GM12878 (cell line): ENCODE results near the gene NRBP1. TPM values are rescaled to one million over a fixed set of nuclear protein-coding genes. Genes with fewer than 3 reads are reported as not detected.

Source experiments
- ATAC-seq: fragments of 200-7000 bp; cut with Tn5 transposase; 3 replicates; pipeline ENCODE4 v1.9.1; 2020; ENCODE audit warnings: mild to moderate bottlenecking, moderate library complexity
- Bru-seq: library from RNA; stranded (reverse); fragments of 400-500 nt; gene quantifications from one replicate; lab custom pipeline; 2021; lab: Mats Ljungman, UMichigan
- BruChase-seq, 2 experiments: library from RNA; stranded (reverse); fragments of 400-500 nt; gene quantifications; one replicate each; lab custom pipeline; 2021; lab: Mats Ljungman, UMichigan
- BruUV-seq: library from RNA; stranded (reverse); fragments of 400-500 nt; replicated peaks from 2 replicates; lab custom pipeline; 2021; lab: Mats Ljungman, UMichigan
- CTCF ChIA-PET: fragments of 300-600 bp; sonication (Branson Sonifier 250); formaldehyde crosslinking; extraction: SDS; loops from one replicate; lab custom pipeline; 2021; ENCODE audit warnings: inconsistent platforms; lab: Yijun Ruan, JAX
- POLR2A ChIA-PET: fragments of 350-600 bp; formaldehyde crosslinking; extraction: SDS; loops from one replicate; lab custom pipeline; 2021; ENCODE audit warnings: inconsistent platforms; lab: Charles Lee
- RAD21 ChIA-PET: fragments of 300-600 bp; sonication (Branson Sonifier 250); formaldehyde crosslinking; loops from one replicate; lab custom pipeline; 2023; ENCODE audit warnings: antibody characterized with exemption; ENCODE audit not compliant: unreplicated experiment; lab: Charles Lee
- SMC1A ChIA-PET: fragments of 300-600 bp; sonication (Branson Sonifier 250); formaldehyde crosslinking; loops from one replicate; lab custom pipeline; 2023; ENCODE audit not compliant: unreplicated experiment, uncharacterized antibody; lab: Charles Lee
- DNase-seq: peaks from one replicate; pipeline ENCODE4 v3.0.0-alpha.2; 2011; ENCODE audit warnings: low read depth, low spot score
- FAIRE-seq: peaks from 3 replicates; lab custom pipeline; 2011; peaks lifted over from hg19 to GRCh38; lab: Jason Lieb, UNC
- H2AFZ ChIP-seq: 2 replicates; pipeline ENCODE4 v1.6.0; 2011; ENCODE audit warnings: low read depth, low read length, control low read depth; ENCODE audit not compliant: control insufficient read depth
- H3K27ac ChIP-seq: 2 replicates; pipeline ENCODE4 v1.5.1; 2011; ENCODE audit warnings: control low read depth; ENCODE audit not compliant: control insufficient read depth, insufficient read depth
- H3K27me3 ChIP-seq, 2 experiments: replicated peaks in 1 of 2; 2 replicates each; pipeline versions ENCODE4 v1.6.0 to v1.6.1; 2011; ENCODE audit warnings: low read length in 1 of 2; ENCODE audit not compliant: control insufficient read depth in 2 of 2, insufficient read depth in 2 of 2
- H3K36me3 ChIP-seq, 2 experiments: 2 replicates each; pipeline ENCODE4 v1.5.1; 2011; ENCODE audit warnings: low read length in 1 of 2; ENCODE audit not compliant: control insufficient read depth in 2 of 2, insufficient read depth in 2 of 2
- H3K4me1 ChIP-seq: 2 replicates; pipeline ENCODE4 v1.6.1; 2011; ENCODE audit warnings: mild to moderate bottlenecking, low read length, moderate library complexity, mixed read lengths; ENCODE audit not compliant: control insufficient read depth, insufficient read depth
- H3K4me2 ChIP-seq: 2 replicates; pipeline ENCODE4 v1.6.0; 2011; ENCODE audit warnings: control low read depth; ENCODE audit not compliant: control insufficient read depth, insufficient read depth
- H3K4me3 ChIP-seq: fragments of 200-600 bp; sonication (generic); 2 replicates; pipeline ENCODE4 v1.5.1; 2016
- H3K79me2 ChIP-seq: 2 replicates; pipeline ENCODE4 v1.6.0; 2011; ENCODE audit warnings: low read length; ENCODE audit not compliant: control insufficient read depth, insufficient read depth
- H3K9ac ChIP-seq: 2 replicates; pipeline ENCODE4 v1.8.0; 2011; ENCODE audit warnings: low read length, control low read depth, mixed read lengths; ENCODE audit not compliant: control insufficient read depth, insufficient read depth
- H3K9me3 ChIP-seq: replicated peaks from 3 replicates; pipeline ENCODE4 v1.5.1; 2011; ENCODE audit warnings: mild to moderate bottlenecking, low read length; ENCODE audit not compliant: control insufficient read depth, insufficient read depth
- H4K20me1 ChIP-seq: 2 replicates; pipeline ENCODE4 v1.6.0; 2011; ENCODE audit not compliant: control insufficient read depth, insufficient read depth
- CBFB ChIP-seq: IDR thresholded peaks from 2 replicates; pipeline ENCODE4 v1.6.1; 2016; ENCODE audit warnings: antibody characterized with exemption, low read depth
- CREB1 ChIP-seq: IDR thresholded peaks from 2 replicates; pipeline ENCODE4 v1.6.1; 2012; ENCODE audit warnings: low read depth, mild to moderate bottlenecking, inconsistent platforms
- CREM ChIP-seq: IDR thresholded peaks from 2 replicates; pipeline ENCODE4 v1.6.1; 2014; ENCODE audit warnings: antibody characterized with exemption, low read depth
- ELK1 ChIP-seq: IDR thresholded peaks from 2 replicates; pipeline ENCODE4 v1.6.1; 2012; ENCODE audit warnings: low read depth, low read length, improper control_type of control experiment
- FOS ChIP-seq: IDR thresholded peaks from 3 replicates; pipeline ENCODE4 v1.6.1; 2011; ENCODE audit warnings: borderline replicate concordance; ENCODE audit not compliant: insufficient read length; ENCODE audit errors: extremely low read depth
- GABPA ChIP-seq: IDR thresholded peaks from 2 replicates; pipeline ENCODE4 v1.6.1; 2014; ENCODE audit warnings: antibody characterized with exemption, low read depth, mild to moderate bottlenecking, inconsistent platforms
- HDAC2 ChIP-seq: fragments of 200-600 bp; sonication (generic); IDR thresholded peaks from 2 replicates; pipeline ENCODE4 v1.6.1; 2017
- MEF2A ChIP-seq: IDR thresholded peaks from 2 replicates; pipeline ENCODE4 v1.6.1; 2011; ENCODE audit warnings: low read depth, mild to moderate bottlenecking, low read length, moderate library complexity; ENCODE audit not compliant: insufficient read depth
- NR2C1 ChIP-seq: fragments of 450-650 bp; IDR thresholded peaks from 2 replicates; pipeline ENCODE4 v1.6.1; 2017; ENCODE audit warnings: antibody characterized with exemption, mild to moderate bottlenecking, moderate library complexity
- RB1 ChIP-seq: fragments of 450-650 bp; formaldehyde crosslinking; IDR thresholded peaks from 2 replicates; pipeline ENCODE4 v1.6.1; 2017; ENCODE audit warnings: mild to moderate bottlenecking, borderline replicate concordance
- SMAD5 ChIP-seq: IDR thresholded peaks from 2 replicates; pipeline ENCODE4 v1.6.1; 2016; ENCODE audit warnings: antibody characterized with exemption, low read depth
- ZBTB40 ChIP-seq: fragments of 450-650 bp; IDR thresholded peaks from 2 replicates; pipeline ENCODE4 v1.6.1; 2016; ENCODE audit warnings: mild to moderate bottlenecking, moderate library complexity, borderline replicate concordance
- ZNF207 ChIP-seq: fragments of 450-650 bp; IDR thresholded peaks from 2 replicates; pipeline ENCODE4 v1.6.1; 2014; ENCODE audit warnings: antibody characterized with exemption, mild to moderate bottlenecking, borderline replicate concordance
- WGBS: methylation state at CpG from one replicate; pipeline ENCODE4 v1.1.6; 2016; ENCODE audit warnings: low lambda C conversion rate; ENCODE audit not compliant: insufficient replicate concordance, insufficient coverage; ENCODE audit errors: missing lambda C conversion rate; 5-methylcytosine and 5-hydroxymethylcytosine counted together
- in situ Hi-C: fragments of 300-500 bp; cut with MboI; formaldehyde crosslinking; loops from 9 replicates; pipeline ENCODE4 v1.14.3; 2018; ENCODE audit warnings: mixed read lengths
- intact Hi-C: fragments of 100-400 bp; cut with micrococcal nuclease; formaldehyde crosslinking; loops from one replicate; pipeline ENCODE4 v1.14.2; 2022; ENCODE audit not compliant: unreplicated experiment
- long read RNA-seq, 2 experiments: library from polyadenylated mRNA; unstranded; transcript quantifications; one replicate each; pipeline ENCODE4 v2.0.0, GENCODE V29; 2019 to 2020
- polyA minus RNA-seq, 3 experiments: library from RNA; depleted of rRNA, polyadenylated mRNA; stranded (reverse); fragments of >200 nt; gene quantifications; 2 replicates each; pipeline ENCODE4 v1.2.3, GENCODE V29; 2011
- polyA plus RNA-seq, 11 experiments: library from polyadenylated mRNA; depleted of rRNA in 4 of 11; unstranded in 6 of 11; stranded (reverse) in 5 of 11; fragments of >200 nt; fragmentation: Nextera tagmentation in 4 of 11; fragmentation: Illumina TruSeq in 1 of 11; extraction: Ambion mirVana in 4 of 11; extraction: Trizol in 1 of 11; gene quantifications; 1 replicate in 1 of 11; 2 replicates in 10 of 11; pipeline versions ENCODE4 v1.2.1 to v1.2.3, GENCODE V29; 2011 to 2016; ENCODE audit warnings: inconsistent platforms in 2 of 11, missing spikeins in 2 of 11, low read depth in 1 of 11
- total RNA-seq, 4 experiments: library from RNA; depleted of rRNA in 3 of 4; stranded (reverse); fragments of >200 nt in 3 of 4; fragmentation: Illumina TruSeq in 1 of 4; extraction: Trizol in 1 of 4; gene quantifications; 2 replicates each; pipeline versions ENCODE4 v1.2.1 to v1.2.3, GENCODE V29; 2013 to 2021

Gene NRBP1
- total RNA-seq (2013; cell fraction: nucleolus; rRNA removed): 51.7 and 51.9 TPM in 2 replicates
- total RNA-seq (2014; rRNA removed) (35.0 and 40.4 TPM in 2 replicates), total RNA-seq (2014; rRNA removed; fragmentation: Illumina TruSeq; extraction: Trizol) (53.3 and 53.4 TPM in 2 replicates), total RNA-seq (2021) (58.4 and 60.3 TPM in 2 replicates), polyA plus RNA-seq (2011; rRNA removed) (116 and 136 TPM in 2 replicates), polyA plus RNA-seq (2014; fragmentation: Illumina TruSeq; extraction: Trizol) (67.1 and 75.7 TPM in 2 replicates), polyA plus RNA-seq (2014; fragmentation: Nextera tagmentation; extraction: Ambion mirVana) (1 to 10 TPM; 5.7 to 8.6 TPM), polyA plus RNA-seq (2014; rRNA removed) (70.8 and 73.8 TPM in 2 replicates), polyA plus RNA-seq (2016; fragmentation: Nextera tagmentation; extraction: Ambion mirVana) (10 to 100 TPM; 87.7 to 99.7 TPM), polyA minus RNA-seq (2011; rRNA and poly(A)+ RNA removed) (116 and 120 TPM in 2 replicates), Bru-seq, nascent RNA (percentile 89 among the genes with signal in this experiment), BruChase-seq, experiment 1, labeled RNA remaining after a 6-hour chase (percentile 94 among the genes with signal in this experiment), BruChase-seq, experiment 2, labeled RNA remaining after a 2-hour chase (percentile 94 among the genes with signal in this experiment)
- 43.7 TPM for polyA plus RNA-seq (2011; ENCODE audit: low read depth)
- polyA plus RNA-seq (2011; cell fraction: cytosol; rRNA removed): 109 and 126 TPM in 2 replicates
- polyA plus RNA-seq (2011; cell fraction: nucleus; rRNA removed): 114 TPM in 2 replicates
- 57.7 and 57.9 TPM in 2 replicates for polyA plus RNA-seq (2012)
- polyA minus RNA-seq (2011; cell fraction: cytosol; rRNA and poly(A)+ RNA removed): 35.4 and 48.4 TPM in 2 replicates
- 44.1 and 62.8 TPM in 2 replicates for polyA minus RNA-seq (2011; cell fraction: nucleus; rRNA and poly(A)+ RNA removed)
- long read RNA-seq, experiment 1, transcript NRBP1-203 (18 exons, 2,163 nt): major isoform, 12 of 138 reads
- long read RNA-seq, experiment 1, partial matches to known transcripts: 119 of 138 reads
- long read RNA-seq, experiment 1, other reads (novel, unspliced or antisense): 7 of 138 reads
- long read RNA-seq, experiment 2, partial matches to known transcripts: 64 of 71 reads
- long read RNA-seq, experiment 2, other reads (novel, unspliced or antisense): 3 of 71 reads

GRCh38 chr2:27428213-27428977 lies at the start of gene NRBP1:
NRBP1 (plus strand) TSS chr2:27428631; CDS start chr2:27433274, 4,643 bp downstream.
- H3K4me2 ChIP-seq: peak within 1 kb of the TSS; percentile 97
- ChIA-PET POLR2A (interaction anchor here (0.6 to 5.8 kb wide), 13 partner anchors 10 to 254 kb away, joined by 3 to 71 read pairs (median 4); partner anchors contain the start of genes CCDC121, EIF2B4, GPN1 and GTF3C2), RAD21 (interaction anchor here (1.1 to 3.3 kb wide), 8 partner anchors 19 to 255 kb away, joined by 3 to 29 read pairs (median 4); partner anchors contain the start of genes MPV17, PPM1G and ZNF513), CTCF (interaction anchor here (1.0 to 5.8 kb wide), 10 partner anchors 17 to 255 kb away, joined by 3 to 52 read pairs (median 4); partner anchors contain the start of genes EIF2B4, PPM1G and SNX17), SMC1A (interaction anchor here (0.6 to 3.7 kb wide), 9 partner anchors 7 to 218 kb away, joined by 3 to 20 read pairs (median 3); partner anchors contain the start of gene PPM1G)
- H3K36me3 ChIP-seq: no peaks in the 10 kb centered on the region; a peak in 1 of 4 replicates
- H3K9ac ChIP-seq: peak within 1 kb of the TSS; percentile 91
- no peaks in the 10 kb centered on the region for H3K27me3 ChIP-seq
- FAIRE-seq: peak; percentile 80
- H3K27ac ChIP-seq: peak within 1 kb of the TSS; percentile 85
- intact Hi-C loops (loop anchor here (2.0 kb wide), 1 partner anchor 20 kb away; the partner anchor contains the start of gene PPM1G), in situ Hi-C loops (no loop called here)
- WGBS: 0% methylated on average over 52 of the region's 75 CpGs
- BruUV-seq: no TSS peak
- peaks cover 36% of the 10 kb centered on the region for H3K79me2 ChIP-seq
- peak within 1 kb of the TSS; percentile 97 for H3K4me3 ChIP-seq
- no peaks in the 10 kb centered on the region for H3K4me1 ChIP-seq
- peak; percentile 93 for ATAC-seq
- no peaks in the 10 kb centered on the region for H3K9me3 ChIP-seq
- peak within 1 kb of the TSS; percentile 93 for H2AFZ ChIP-seq
- peak; percentile 52 for DNase-seq
- H4K20me1 ChIP-seq: no peaks in the 10 kb centered on the region
- no peak for TF ChIP-seq CBFB
- TF ChIP-seq HDAC2: no peak
- peak; percentile 4; the same call in 1 of the 2 replicates for TF ChIP-seq GABPA
- peak; percentile 39; the same call in 1 of the 2 replicates for TF ChIP-seq ZBTB40
- TF ChIP-seq MEF2A: no peak
- peak; percentile 53; the same call in 1 of the 2 replicates for TF ChIP-seq CREB1
- no peak for TF ChIP-seq NR2C1
- TF ChIP-seq RB1: peak; percentile 53
- no peak for TF ChIP-seq FOS
- TF ChIP-seq SMAD5: peak; percentile 68; the same call in 1 of the 2 replicates
- peak; percentile 56; the same call in 1 of the 2 replicates for TF ChIP-seq ZNF207
- 0 out of 2 replicates have a peak, but pooled peaks have one; percentile 31 for TF ChIP-seq CREM
- TF ChIP-seq ELK1: no peak
